H1 (cell line): ENCODE measurements around the gene CAMK1G. TPM values are rescaled to one million over a fixed set of nuclear protein-coding genes. Genes with fewer than 3 reads are reported as not detected.

Source experiments
- ASH2L ChIP-seq: fragments of 200-600, 300-600 bp; sonication (generic); IDR thresholded peaks from one replicate; pipeline ENCODE4 v1.7.1; 2017; ENCODE audit warnings: low read length
- EP300 ChIP-seq, 2 experiments: IDR thresholded peaks; 1 replicate in 1 of 2; 2 replicates in 1 of 2; pipeline ENCODE4 v1.6.1; 2011 to 2012; ENCODE audit warnings: low read depth in 2 of 2, low read length in 2 of 2, mild to moderate bottlenecking in 2 of 2, borderline replicate concordance in 1 of 2, inconsistent platforms in 1 of 2, moderate library complexity in 1 of 2
- FOSL1 ChIP-seq: IDR thresholded peaks from 2 replicates; pipeline ENCODE4 v1.6.1; 2011; ENCODE audit warnings: mild to moderate bottlenecking, low read depth, low read length, moderate library complexity; ENCODE audit not compliant: insufficient read depth
- MAFK ChIP-seq: IDR thresholded peaks from 2 replicates; pipeline ENCODE4 v1.6.1; 2012; ENCODE audit warnings: low read depth, mild to moderate bottlenecking, improper control_type of control experiment, low read length
- SUZ12 ChIP-seq: fragments of 200-600 bp; sonication (generic); IDR thresholded peaks from 2 replicates; pipeline ENCODE4 v1.6.1; 2012; ENCODE audit warnings: mild to moderate bottlenecking, inconsistent platforms, low read length, moderate library complexity, mixed read lengths
- polyA plus RNA-seq, 7 experiments: library from polyadenylated mRNA; depleted of rRNA in 3 of 7; stranded (reverse) in 5 of 7; unstranded in 2 of 7; fragments of >200 nt in 5 of 7; fragments of 200-250 nt in 2 of 7; gene quantifications; 1 replicate in 5 of 7; 2 replicates in 1 of 7; 4 replicates in 1 of 7; pipeline versions ENCODE4 v1.2.1 to v1.2.3, GENCODE V29; 2011 to 2013; ENCODE audit warnings: missing spikeins in 2 of 7, mixed read lengths in 2 of 7
- total RNA-seq: library from RNA; stranded (reverse); fragmentation: NEBNext Ultra II Directional; extraction: Animal tissue kit (Norgen Biotek cat#: 25700); gene quantifications from 2 replicates; pipeline ENCODE4 v1.2.1, GENCODE V29; 2021

Gene CAMK1G
- total and polyA plus RNA-seq, 2 of the 8 experiments (the other 6 are each of a cell fraction or from before 2014, with no cell fraction given), result 1.00 to 1.0 TPM

DNA sequence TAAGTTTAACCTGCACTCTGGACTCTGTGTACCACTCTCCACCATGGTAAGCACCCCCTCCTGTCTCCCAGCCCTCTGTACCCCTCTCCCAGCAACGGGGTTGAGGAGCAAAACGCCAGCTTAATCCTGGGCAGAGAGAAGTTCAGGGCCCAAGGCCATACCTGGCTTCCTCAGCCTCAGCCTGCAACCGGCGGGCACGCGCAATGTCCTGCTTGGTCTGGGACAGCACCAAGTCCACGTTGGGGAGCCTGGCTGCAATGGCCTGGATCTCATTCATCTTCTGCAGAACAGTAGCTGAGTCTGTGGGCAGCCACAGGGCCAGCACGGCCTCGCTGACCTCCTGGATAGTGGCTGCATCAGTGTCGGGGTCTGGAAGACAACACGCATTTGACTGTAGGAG is 34.8 kb downstream of the CAMK1G start (continued):
- TF ChIP-seq MAFK (no peak), SUZ12 (no peak), FOSL1 (no peak), ASH2L (no peak), EP300 (IDR thresholded peaks at IDR 0.05; ENCODE audit: borderline replicate concordance in 1 of 2, low read depth in 2 of 2, low read length in 2 of 2) (no peak)
